NB4 (cell line): ENCODE data around the gene C12orf75.

ENCODE experiments used
- DNase-seq: peaks from one replicate; pipeline ENCODE4 v3.0.0; 2010; ENCODE audit warnings: low read depth
- H3K4me3 ChIP-seq: one replicate; pipeline ENCODE4 v1.5.1; 2011; ENCODE audit warnings: mild to moderate bottlenecking, low read depth, low read length, moderate library complexity
- CTCF ChIP-seq: IDR thresholded peaks from one replicate; pipeline ENCODE4 v1.5.1; 2012; ENCODE audit warnings: low read depth, low read length
- MAX ChIP-seq: IDR thresholded peaks from 2 replicates; pipeline ENCODE4 v1.6.1; 2011; ENCODE audit warnings: low read depth, low read length
- MYC ChIP-seq: IDR thresholded peaks from 2 replicates; pipeline ENCODE4 v1.6.1; 2011; ENCODE audit warnings: low read depth, low read length
- POLR2A ChIP-seq: IDR thresholded peaks from 2 replicates; pipeline ENCODE4 v1.6.1; 2011; ENCODE audit warnings: mild to moderate bottlenecking; ENCODE audit not compliant: insufficient read length; ENCODE audit errors: extremely low read depth

Gene C12orf75

GRCh38 chr12:105318651-105319483 is 11.6 kb upstream of the C12orf75 start:
- no peak for TF ChIP-seq CTCF
- no peak for TF ChIP-seq MYC
- TF ChIP-seq POLR2A = no peak
- no peak for TF ChIP-seq MAX
- no peak overlapping the region for H3K4me3 ChIP-seq
- no peak for DNase-seq

GRCh38 chr12:105319691-105320209 is 10.7 kb upstream of the C12orf75 start:
- peak; percentile 34 for DNase-seq
- no peak overlapping the region for H3K4me3 ChIP-seq
- no peak for TF ChIP-seq CTCF
- TF ChIP-seq MAX = peak; percentile 8; the same call in 1 of the 2 replicates

- DNase-seq = peak; percentile 26
- no peak for TF ChIP-seq MAX
- TF ChIP-seq CTCF = peak; percentile 25
- no peak overlapping the region for H3K4me3 ChIP-seq
Observed at GRCh38 chr12:105321125-105321524, 9.4 kb upstream of the C12orf75 start.

- no peak for DNase-seq
- TF ChIP-seq MAX = no peak
- no peak for TF ChIP-seq MYC
- no peak for TF ChIP-seq CTCF
- TF ChIP-seq POLR2A = no peak
- no peak overlapping the region for H3K4me3 ChIP-seq
Observed at GRCh38 chr12:105322070-105322469, 8.4 kb upstream of the C12orf75 start.

- no peak for DNase-seq
- H3K4me3 ChIP-seq = no peak overlapping the region
- TF ChIP-seq MAX (no peak), CTCF (no peak), MYC (no peak), POLR2A (no peak)
Observed at GRCh38 chr12:105324704-105325103, 5.8 kb upstream of the C12orf75 start.

- DNase-seq = no peak
- H3K4me3 ChIP-seq = no peak overlapping the region
- no peak for TF ChIP-seq CTCF
- TF ChIP-seq MYC = no peak
- no peak for TF ChIP-seq POLR2A
- TF ChIP-seq MAX = peak; percentile 31; the same call in 1 of the 2 replicates
Observed at GRCh38 chr12:105325117-105325516, 5.4 kb upstream of the C12orf75 start.
